Osteoblast (primary cell): ENCODE results near the gene PPP2R5E. TPM values are rescaled to one million over a fixed set of nuclear protein-coding genes. Genes with fewer than 3 reads are reported as not detected.

Source experiments
- DNase-seq: peaks from one replicate; pipeline ENCODE4 v3.0.0; 2011; ENCODE audit warnings: low spot score, mixed read lengths; ENCODE audit not compliant: insufficient read length; ENCODE audit errors: missing footprints
- H2AFZ ChIP-seq: 2 replicates; pipeline ENCODE4 v1.6.0; 2011; ENCODE audit warnings: mild to moderate bottlenecking, low read length
- H3K27ac ChIP-seq: 2 replicates; pipeline ENCODE4 v1.5.1; 2011; ENCODE audit warnings: mild to moderate bottlenecking, low read depth, low read length, moderate library complexity
- H3K27me3 ChIP-seq: 2 replicates; pipeline ENCODE4 v1.6.0; 2012; ENCODE audit warnings: mild to moderate bottlenecking, control low read depth, inconsistent platforms, low read length, moderate library complexity; ENCODE audit not compliant: insufficient read depth
- H3K36me3 ChIP-seq: 2 replicates; pipeline ENCODE4 v1.5.1; 2011; ENCODE audit warnings: mild to moderate bottlenecking, low read length, control low read depth, moderate library complexity; ENCODE audit not compliant: insufficient read depth
- H3K4me1 ChIP-seq: 2 replicates; pipeline ENCODE4 v1.5.1; 2011; ENCODE audit warnings: mild to moderate bottlenecking, low read length, control low read depth, moderate library complexity; ENCODE audit not compliant: insufficient read depth
- H3K4me2 ChIP-seq: 2 replicates; pipeline ENCODE4 v1.6.0; 2011; ENCODE audit warnings: mild to moderate bottlenecking, low read length; ENCODE audit not compliant: insufficient read depth
- H3K4me3 ChIP-seq: fragments of 200-600 bp; sonication (generic); 3 replicates; pipeline ENCODE4 v1.5.1; 2012; ENCODE audit warnings: mild to moderate bottlenecking, low read length, inconsistent platforms; ENCODE audit not compliant: insufficient read depth
- H3K79me2 ChIP-seq: 2 replicates; pipeline ENCODE4 v1.6.0; 2012; ENCODE audit warnings: mild to moderate bottlenecking, low read length, control low read depth, inconsistent platforms; ENCODE audit not compliant: insufficient read depth
- H3K9me3 ChIP-seq: 2 replicates; pipeline ENCODE4 v1.5.1; 2011; ENCODE audit warnings: low read depth, low read length, control low read depth
- H4K20me1 ChIP-seq: 2 replicates; pipeline ENCODE4 v1.6.0; 2012; ENCODE audit warnings: mild to moderate bottlenecking, low read length, control low read depth; ENCODE audit not compliant: insufficient read depth
- CTCF ChIP-seq: IDR thresholded peaks from 2 replicates; pipeline ENCODE4 v1.5.1; 2011; ENCODE audit warnings: mild to moderate bottlenecking, low read depth, low read length, moderate library complexity; ENCODE audit errors: extremely low read depth
- total RNA-seq: library from RNA; depleted of rRNA; stranded (reverse); fragments of >200 nt; gene quantifications from 2 replicates; pipeline ENCODE4 v1.2.3, GENCODE V29; 2012

PPP2R5E gene
- total RNA-seq, 1 donor = 29.3 TPM

DNA sequence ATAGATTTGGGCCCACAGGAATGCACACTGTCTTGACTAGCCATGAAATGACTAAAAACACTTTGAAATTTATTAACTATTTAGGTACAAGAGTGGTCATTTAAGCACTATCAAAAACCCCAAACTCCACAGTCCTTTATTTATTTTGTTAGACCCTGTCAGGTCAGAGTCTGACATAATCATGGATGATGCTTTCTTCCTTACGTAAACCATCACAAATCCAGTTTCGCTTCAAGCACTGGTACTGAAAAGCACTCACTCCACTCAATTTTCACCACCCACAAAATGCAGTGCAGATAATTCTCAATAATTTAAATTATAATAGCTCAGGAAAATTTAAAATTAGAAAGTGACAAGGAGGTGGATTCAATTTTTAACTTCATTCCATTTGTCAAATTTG is 25.8 kb downstream of the PPP2R5E start:
- H3K4me1 ChIP-seq = peaks cover 8% of the 10 kb centered on the region
- H3K27ac ChIP-seq = no peak overlapping the region
- no peak overlapping the region for H3K4me2 ChIP-seq
- TF ChIP-seq CTCF = no peak
- no peak for DNase-seq
- no peak overlapping the region for H3K4me3 ChIP-seq
- H2AFZ ChIP-seq = no peak overlapping the region
- peaks cover 58% of the 10 kb centered on the region for H3K79me2 ChIP-seq
- peaks cover 24% of the 10 kb centered on the region for H4K20me1 ChIP-seq
- H3K9me3 ChIP-seq = no peaks in the 10 kb centered on the region
- no peaks in the 10 kb centered on the region for H3K27me3 ChIP-seq
- no peaks in the 10 kb centered on the region for H3K36me3 ChIP-seq

DNA sequence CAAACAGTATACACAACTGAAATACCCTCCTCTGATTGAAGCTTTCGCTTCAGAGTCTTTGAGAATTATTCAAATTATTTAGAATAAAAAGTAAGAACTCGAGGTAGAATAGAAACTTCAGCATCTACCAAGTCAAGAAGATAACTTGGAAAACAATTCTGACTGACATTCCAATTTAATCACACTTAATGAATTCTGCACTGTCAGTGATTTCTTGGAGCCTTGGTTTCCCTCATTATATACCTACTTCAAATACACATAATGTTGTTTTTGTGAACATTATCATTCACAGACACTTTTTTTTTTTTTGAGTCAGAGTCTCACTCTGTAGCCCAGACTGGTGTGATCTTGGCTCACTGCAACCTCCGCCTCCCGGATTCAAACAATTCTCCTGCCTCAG is 27.9 kb downstream of the PPP2R5E start:
- no peak for TF ChIP-seq CTCF
- no peak overlapping the region for H3K4me2 ChIP-seq
- no peaks in the 10 kb centered on the region for H3K36me3 ChIP-seq
- no peaks in the 10 kb centered on the region for H3K9me3 ChIP-seq
- H4K20me1 ChIP-seq = peaks cover 25% of the 10 kb centered on the region
- H3K4me3 ChIP-seq = no peak overlapping the region
- H3K4me1 ChIP-seq = peaks cover 5% of the 10 kb centered on the region
- no peaks in the 10 kb centered on the region for H3K27me3 ChIP-seq
- no peak for DNase-seq
- H3K27ac ChIP-seq = no peak overlapping the region
- peaks cover 72% of the 10 kb centered on the region for H3K79me2 ChIP-seq
- no peak overlapping the region for H2AFZ ChIP-seq

DNA sequence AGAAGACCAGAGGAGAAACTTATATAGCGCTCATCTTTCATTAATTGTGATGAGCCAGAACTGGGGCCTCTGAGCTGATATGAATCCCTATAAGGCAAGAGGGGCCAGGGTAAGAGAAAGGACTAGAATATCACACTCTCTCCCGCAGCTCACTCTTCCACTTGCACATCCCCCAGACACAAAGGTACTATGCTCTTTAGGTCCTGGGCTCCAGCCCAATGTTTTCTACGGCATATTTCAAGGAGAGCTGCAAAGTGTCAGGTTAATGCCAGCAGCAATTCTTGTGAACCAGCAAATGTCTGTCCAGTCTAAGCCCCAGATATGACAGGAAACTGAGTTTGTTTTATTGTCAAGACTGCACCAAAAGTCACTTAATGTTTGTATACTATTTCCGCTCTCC is 29.4 kb downstream of the PPP2R5E start:
- H4K20me1 ChIP-seq = peaks cover 31% of the 10 kb centered on the region
- no peak overlapping the region for H3K4me3 ChIP-seq
- DNase-seq = no peak
- no peaks in the 10 kb centered on the region for H3K9me3 ChIP-seq
- no peaks in the 10 kb centered on the region for H3K27me3 ChIP-seq
- no peak for TF ChIP-seq CTCF
- peaks cover 5% of the 10 kb centered on the region for H3K4me1 ChIP-seq
- H3K79me2 ChIP-seq = peaks cover 75% of the 10 kb centered on the region
- no peak overlapping the region for H3K27ac ChIP-seq
- H2AFZ ChIP-seq = no peak overlapping the region
- no peaks in the 10 kb centered on the region for H3K36me3 ChIP-seq
- H3K4me2 ChIP-seq = no peak overlapping the region

- Histone ChIP-seq H3K4me3 (no peak overlapping the region), H3K9me3 (no peaks in the 10 kb centered on the region), H3K36me3 (no peaks in the 10 kb centered on the region), H4K20me1 (peaks cover 32% of the 10 kb centered on the region), H3K79me2 (peaks cover 79% of the 10 kb centered on the region), H3K4me1 (peaks cover 5% of the 10 kb centered on the region), H2AFZ (no peak overlapping the region), H3K27me3 (no peaks in the 10 kb centered on the region), H3K4me2 (no peak overlapping the region), H3K27ac (no peak overlapping the region)
- DNase-seq = no peak
- no peak for TF ChIP-seq CTCF
These were observed 30.3 kb downstream of the PPP2R5E start for GRCh38 chr14:63512861-63513260.
